SKM-1 (cell line): ENCODE results near the gene CGB7.
"Not testable (repeated sequence)": the region's sequence is repeated elsewhere in the genome, so short reads cannot be mapped to it uniquely, and the experiment has no call there.

Experiments
- DNase-seq: peaks from one replicate; lab custom pipeline; 2025; ENCODE audit not compliant: unreplicated experiment; lab: John Stamatoyannopoulos, UW

Gene CGB7

DNA sequence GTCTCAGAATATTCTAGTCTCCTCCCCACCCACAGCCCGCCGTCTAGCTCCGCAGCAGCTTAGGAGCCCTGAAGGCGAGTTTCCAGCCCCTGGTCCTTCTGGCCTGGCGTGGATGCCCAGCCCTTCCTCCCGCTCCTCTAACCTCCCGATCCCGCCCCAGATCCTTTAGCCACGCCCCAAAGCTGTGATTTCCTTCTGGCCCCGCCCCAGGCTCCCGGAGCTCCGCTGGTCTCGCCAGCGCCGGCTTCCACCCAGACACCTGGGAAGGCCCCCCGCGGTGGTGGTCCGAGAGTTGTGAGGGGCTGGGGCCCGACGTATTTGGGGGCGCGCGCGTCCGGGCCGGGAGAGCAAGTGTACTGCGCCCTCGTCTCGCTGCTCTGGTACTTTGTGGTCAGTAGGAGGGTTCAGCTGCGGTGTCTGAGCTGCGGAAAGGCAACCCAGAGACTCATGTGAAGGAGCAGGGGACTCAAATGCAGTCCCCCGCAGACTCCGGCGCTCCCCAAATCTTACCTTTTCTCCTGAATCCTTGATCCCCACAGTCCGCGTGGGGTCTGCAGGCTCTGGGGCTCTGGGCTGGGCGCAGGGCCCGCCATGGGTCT is at the start of gene CGB7:
TSS of gene CGB7 (minus strand) at position 114 of the 599 bp plus-strand sequence. CDS start 2,374 bp downstream, outside the sequence.
- DNase-seq: no peak

DNA sequence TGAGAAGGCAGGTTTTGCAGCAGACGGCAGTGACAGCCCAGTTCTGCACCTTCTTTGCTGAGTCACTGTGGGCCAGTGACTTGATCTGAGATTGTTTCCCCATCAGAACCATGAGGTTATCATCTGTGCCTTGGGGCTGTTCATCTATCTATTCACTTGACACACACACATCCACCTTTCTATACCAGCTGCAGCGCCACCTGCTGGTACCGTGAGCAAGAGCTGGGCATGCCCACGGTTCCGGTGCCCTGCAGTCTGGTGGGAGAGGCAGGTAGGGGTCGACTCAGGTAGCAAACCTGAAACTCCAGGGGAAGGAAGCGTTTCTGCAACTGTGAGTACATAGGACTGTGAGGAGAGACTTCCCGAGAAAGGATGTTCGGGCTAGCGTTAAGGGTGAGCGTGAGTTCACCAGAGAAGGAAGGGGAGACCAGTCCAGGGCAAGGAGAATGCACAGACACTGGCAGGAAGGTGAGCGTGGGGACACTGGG is 49.1 kb upstream of the CGB7 start:
- DNase-seq: no peak

DNA sequence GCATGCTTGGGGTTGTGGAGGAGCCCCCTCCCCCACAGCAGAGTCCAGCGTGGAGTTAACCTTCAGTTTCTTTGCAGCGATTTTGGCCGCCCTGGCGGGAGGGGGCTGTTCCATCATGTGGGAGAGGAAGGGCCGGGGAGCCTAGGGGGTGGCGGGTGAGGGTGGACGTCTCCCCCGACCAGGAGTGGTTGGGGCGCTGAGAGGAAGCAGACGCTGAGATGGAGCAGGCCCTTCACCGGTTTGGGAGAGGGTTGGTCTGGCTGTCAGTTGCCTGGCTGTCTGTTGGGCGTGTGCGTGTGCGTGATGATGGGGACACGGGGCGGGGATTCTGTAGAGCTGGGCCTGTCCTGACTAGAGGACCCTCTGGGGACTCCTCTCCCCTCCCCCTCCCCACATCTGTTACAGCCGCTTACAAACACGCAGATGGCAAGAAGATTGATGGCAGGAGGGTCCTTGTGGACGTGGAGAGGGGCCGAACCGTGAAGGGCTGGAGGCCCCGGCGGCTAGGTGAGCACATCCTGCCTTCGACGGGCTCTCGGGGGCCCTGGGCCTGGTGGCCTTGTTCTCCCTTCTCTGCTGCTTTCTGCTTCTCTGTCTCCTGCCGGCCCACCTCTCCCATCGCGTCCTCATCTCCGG is 46.8 kb upstream of the CGB7 start:
- DNase-seq: no peak

DNA sequence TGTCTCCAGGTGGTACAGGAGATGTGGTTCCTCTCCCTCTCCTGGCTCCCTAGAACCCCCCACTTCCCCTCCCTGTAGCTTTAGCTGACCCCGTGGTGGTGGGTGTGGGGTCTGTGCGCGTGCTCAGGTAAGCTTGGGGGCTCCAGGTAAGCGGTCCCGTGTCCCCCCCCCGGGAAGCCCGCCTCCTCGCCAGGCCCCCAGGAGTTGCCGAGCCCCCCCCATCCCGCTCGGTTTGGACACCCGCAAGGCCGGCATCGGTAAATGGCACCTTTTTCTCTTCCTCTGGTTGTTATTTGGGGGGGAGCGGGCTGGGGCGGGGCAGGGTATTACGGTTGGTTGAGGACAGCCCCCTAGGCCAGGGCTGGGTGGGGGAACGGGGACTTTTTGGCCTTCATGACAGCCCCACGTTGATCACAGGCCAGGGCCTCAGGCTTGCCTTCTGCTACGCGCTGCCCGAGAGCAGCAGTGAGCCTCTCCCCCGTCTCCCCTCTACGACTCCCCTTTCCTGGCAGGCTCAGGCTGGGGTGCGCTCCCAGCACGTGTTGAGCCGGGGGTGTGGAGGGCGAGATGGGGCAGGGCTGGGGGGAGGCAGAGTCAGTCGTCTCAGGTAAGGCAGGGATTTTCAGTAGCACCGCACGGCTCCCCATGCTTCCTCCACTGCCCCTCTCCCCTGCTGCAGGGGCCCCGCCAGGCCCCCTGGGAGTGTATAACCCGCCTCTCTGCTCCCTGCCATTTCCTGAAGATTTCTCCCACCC is 46.0 kb upstream of the CGB7 start:
- no peak for DNase-seq

DNA sequence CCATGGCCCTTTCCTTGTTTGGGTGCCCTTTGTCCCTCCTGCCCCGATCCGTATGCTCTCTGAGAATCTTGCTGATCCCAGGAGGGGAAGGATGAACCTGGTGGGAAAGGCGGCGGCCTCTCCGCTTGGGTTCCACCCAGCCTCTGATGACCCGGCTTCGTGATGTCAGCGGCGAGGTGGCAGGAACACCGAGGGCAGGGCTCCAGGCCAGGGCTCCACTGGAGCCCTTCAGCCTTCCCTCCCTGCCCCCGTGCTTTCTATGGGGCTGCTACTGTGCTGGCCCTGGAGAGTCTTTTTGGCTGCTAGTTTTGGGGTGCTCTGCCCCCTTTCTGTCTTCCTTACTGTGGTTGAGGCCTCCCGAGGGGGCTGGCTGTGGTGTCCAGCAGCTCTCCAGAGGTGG is 44.8 kb upstream of the CGB7 start:
- DNase-seq: no peak

DNA sequence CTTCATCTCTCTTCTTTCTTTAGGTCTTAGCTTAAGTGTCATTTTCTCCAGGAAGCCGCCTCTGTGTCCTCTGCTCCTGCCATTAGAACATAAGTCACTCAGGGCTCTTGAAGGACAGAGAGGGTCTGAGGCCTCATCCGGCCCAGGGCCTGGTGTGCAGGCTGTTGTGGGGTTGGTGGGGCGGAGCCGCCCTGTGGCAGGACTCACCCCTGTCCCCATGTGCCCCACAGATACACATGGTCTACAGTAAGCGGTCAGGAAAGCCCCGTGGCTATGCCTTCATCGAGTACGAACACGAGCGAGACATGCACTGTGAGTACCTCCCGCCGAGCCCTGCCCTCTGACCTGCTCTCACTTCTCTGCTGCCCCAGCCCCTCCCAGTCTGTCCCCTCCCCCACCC is 43.6 kb upstream of the CGB7 start:
- DNase-seq: no peak

DNA sequence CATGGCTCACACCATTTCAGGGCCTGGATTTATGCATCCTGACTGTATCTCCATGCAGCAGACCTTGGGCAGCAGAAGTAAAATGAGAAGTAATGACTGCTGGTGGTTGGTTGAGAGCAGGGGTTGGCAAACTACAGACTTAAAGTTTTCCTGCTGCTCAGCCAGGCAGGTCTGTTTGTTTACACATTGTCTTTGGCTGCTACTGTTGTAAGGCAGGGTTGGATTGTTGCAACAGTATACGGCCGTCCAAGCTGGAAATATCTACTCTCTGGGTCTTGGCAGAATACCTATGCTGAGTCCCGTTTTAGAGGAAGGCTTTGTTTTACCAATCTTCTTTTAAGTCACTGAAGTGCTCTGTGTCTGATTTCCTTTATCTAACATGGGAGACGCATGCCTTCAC is 41.2 kb upstream of the CGB7 start:
- no peak for DNase-seq

DNA sequence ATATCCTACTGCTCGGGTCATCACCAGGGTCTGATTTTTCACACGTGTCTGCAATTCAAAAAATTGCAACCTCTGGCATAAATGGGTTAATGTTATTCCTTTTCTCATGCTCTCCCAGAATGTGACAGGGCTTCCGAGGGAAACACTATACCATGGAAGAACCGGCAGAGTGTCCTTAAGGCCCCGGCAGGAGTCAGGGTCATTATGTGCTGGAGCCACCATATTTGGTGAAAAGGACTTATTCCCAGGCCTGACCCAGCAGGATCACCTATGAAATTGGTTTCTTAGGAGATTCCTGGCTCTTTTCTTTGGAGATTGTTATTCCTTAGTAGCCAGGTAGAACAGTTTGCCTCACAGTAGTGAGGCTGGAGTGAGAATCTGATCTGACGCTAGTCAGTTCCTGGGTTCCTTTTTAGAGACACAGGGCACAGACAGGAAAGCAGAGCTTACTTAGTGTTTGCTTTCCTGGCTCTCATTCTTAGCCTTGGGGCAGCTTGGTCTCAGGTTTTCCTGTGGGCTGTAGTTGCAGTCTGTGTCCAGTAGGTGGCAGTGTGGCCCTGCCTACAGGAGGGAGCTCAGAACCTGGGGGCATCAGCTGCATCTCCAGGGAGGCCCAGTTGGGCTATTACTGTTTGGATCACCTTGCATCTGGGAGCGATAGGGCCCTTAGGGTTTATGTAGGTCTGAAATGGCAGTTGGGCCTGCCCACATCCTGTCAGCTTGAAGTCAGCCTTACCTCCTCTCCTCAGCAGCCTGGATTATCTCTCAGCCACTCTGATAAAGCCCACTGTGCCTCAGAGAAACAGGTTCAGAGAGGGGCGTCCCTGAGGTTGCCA is 40.1 kb upstream of the CGB7 start:
- peak; percentile 30 for DNase-seq

DNA sequence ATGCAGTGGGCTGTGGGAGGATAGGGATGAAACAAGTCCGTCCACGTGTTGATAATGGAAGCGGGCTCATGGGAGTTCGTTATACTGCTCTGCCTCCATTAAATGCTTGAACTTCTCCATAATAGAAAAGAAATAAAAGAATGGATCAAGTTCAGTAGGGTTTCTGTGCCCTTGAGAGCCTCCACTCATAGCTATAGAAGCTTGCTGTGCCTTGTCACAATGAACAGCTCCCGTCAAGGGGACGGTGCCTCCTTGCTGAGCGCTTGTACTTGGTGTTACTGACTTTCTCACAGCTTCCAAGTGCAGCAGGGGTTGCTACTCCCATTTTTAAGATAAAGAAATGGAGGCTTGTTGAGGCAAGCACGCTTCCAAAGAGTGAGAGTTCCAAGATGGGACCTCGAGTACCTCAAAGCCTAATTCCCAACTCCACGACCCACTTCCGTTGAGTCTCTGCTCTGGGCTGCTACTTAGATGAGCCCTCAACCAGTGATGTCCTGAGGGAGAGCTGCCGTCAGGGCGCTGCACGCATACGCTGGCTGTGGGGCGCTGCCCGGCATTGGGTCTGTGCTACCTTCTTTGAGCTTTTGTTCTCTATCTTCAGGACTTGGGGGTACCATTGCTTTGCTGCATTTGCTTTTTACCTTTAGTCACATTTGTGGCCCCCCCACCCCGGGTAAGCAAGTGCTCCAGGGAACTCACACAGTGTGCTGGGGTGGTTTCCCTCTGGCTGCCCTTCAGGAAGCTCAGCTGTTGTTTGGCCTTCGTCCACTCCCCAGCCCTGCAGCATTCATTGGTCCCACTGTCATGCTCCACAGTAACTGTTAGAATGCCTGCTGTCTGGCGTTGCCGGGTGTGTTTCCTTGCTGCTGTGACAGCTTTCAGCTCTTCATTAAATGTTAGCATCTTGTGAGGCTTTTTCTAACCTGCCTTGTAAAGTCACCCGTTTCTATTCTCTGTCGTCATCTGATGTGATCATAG is 37.2 kb upstream of the CGB7 start:
- no peak for DNase-seq

DNA sequence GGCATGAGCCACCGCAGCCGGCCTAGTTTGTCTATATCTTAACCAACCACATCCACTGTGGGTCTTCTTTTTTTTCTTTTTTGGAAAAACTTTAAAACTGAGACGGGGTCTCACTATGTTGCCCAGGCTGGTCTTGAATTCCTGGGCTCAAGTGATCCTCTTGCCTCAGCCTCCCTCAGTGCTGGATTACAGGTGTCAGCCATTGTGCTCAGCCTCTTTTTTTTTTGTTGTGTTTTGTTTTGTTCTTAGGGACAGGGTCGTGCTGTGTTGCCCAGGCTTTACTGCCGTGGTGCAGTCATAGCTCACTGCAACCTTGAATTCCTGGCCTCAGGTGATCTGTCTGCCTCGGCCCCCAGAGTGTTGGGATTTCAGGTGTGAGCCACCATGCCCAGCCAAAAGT is 35.1 kb upstream of the CGB7 start:
- no peak for DNase-seq

DNA sequence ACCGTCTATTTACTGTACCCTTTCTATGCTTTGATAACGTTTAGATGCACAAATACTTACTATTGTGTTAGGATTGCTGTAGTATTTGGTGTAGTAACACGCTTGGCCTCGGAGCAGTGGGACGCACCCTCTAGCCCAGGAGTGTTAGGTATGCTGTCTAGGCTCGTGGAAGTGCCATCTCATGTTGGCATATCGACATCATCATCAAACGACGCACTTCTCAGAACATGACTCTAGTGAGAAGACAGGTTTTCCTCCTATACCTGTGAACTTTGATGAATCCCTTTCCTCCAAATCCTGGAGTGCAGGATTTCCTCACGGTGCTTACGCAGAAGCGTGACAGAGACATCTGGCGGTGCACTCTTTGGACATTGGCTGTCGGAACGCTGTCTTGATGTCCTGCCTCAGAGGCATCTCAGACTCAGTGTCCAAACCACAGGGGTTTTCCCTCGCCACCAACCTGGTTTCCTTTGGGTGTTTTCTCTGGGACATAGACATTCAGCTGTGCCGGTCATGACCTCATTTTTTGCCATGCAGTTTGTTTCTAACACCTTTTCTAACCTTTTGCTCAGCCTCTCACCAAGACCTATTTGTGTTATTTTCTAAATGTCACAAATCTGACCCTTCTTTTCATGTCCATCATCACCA is 34.0 kb upstream of the CGB7 start:
- DNase-seq: no peak

DNA sequence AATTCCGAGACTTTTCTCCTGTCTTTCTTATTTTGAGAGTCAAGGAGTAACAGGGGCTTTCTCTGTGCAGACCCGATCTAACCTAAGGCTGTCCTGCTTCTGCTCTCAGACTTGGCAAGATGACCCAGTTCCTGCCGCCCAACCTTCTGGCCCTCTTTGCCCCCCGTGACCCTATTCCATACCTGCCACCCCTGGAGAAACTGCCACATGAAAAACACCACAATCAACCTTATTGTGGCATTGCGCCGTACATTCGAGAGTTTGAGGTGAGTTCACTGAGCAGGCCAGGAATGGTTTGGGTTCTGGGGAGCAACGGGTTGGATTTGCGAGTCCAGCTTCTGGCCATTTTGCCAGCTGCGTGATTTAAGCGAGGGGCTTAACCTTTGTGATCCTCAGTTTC is 28.7 kb upstream of the CGB7 start:
- DNase-seq: no peak

DNA sequence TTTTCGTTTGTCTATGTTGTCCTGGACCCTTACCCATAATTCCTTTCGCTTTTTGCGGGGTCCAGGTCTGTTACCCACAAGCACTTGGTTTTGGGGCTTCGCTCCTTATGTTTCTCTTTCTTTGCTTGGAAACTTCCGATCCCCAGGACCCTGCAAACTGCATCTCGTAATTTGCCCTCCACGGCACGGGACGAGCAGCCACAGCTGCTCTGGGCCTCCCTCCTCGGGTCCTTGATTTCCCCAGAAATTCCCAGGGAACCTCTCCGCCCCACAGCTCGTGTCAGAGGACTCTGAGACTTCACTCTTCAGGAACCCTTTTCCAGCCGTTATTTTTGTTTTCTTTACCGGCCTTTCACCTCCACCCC is 28.3 kb upstream of the CGB7 start:
- no peak for DNase-seq

DNA sequence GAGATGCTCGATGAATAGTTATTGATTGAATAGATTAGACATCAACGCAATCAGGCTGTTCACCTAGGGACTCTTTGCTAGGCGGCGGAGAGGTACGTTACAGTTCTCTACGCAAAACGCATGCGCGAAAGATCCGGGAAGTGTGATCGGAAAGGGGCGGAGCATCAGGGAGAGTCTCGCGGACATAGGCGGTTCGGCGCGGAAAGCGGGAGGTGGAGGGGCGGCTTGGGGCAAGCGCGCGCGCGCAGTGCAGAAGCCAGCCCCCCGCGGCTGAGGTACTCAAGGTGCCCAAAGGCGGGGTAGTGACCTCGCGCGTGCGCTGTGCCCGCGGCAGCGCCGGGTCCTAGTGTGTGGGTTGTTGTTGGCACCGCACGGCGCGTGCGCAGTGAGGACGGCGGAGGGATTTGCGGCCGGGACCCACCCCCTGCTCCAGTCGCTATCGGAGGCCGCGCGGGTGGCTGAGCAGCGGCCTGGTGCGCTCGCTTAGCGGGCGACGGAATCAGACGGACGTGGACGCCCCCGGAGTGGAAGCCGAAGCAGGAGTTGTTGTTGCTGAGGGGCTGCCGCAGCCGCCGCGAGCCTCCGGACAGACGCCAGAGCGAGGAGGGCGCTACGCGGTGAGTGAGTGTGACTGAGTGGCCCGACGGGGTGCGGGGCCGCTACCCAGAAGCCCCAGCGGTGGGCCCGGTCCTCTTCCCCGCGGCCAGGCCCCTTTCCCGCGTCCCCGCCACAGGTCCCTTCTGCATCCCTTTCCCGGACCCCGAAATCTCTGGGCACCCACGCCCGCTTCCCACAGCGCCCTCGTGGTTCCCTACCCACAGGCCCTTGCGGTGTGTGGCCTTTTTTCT is 27.7 kb upstream of the CGB7 start, which contains the start of gene SNRNP70:
TSS of gene SNRNP70 (plus strand) at position 432 of the 848 bp plus-strand sequence. CDS start 964 bp downstream, outside the sequence.
- DNase-seq: peak; percentile 59

DNA sequence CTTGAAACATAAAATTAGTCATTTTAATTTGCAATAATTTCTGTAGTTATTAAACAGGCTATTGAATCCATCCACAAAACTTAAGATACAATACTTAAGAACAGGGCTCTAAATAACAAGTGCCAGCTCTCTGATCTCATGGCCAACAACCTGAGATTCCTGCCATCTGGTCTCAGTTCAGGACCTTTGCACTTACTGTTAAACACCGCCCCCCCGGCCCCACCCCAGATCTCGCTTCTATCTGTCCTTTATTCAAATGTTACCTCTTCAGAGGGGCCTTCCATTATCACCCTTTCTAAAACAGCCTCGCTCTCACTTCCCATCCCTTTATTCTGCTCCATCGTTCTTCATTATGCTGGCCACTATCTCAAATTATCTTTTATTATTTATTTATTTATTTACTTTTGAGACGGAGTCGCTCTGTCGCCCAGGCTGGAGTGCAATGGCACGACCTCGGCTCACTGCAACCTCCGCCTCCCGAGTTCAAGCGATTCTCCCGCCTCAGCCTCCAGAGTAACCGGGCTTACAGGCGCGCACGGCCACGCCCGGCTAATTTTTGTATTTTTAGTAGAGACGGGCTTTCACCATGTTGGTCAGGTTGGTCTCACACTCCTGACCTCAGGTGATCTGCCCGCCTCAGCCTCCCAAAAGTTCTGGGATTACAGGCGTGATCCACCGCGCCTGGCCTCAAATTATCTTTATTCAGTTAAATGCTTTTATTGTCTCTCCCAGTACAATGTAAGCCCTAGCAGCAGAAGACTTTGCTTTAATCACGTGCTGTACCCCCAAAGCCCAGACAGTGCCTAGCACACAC is 26.9 kb upstream of the CGB7 start:
- DNase-seq: no peak

DNA sequence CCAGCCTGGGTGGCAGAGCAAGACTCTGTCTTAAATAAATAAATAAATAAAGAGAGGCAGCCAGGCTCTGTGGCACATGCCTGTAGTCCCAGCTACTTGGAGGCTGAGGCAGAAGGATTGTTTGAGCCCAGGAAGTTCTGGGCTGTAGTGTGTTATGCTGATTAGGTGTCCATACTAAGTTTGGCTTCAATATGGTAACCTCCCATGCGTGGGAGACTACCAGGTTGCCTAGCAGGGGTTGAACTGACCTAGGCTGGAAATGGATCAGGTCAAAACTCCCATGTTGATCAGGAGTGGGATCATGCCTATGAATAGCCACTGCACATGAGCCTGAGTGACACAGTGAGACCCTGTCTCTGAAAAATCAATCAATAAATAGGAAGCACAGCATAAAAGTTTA is 23.7 kb upstream of the CGB7 start:
- no peak for DNase-seq

DNA sequence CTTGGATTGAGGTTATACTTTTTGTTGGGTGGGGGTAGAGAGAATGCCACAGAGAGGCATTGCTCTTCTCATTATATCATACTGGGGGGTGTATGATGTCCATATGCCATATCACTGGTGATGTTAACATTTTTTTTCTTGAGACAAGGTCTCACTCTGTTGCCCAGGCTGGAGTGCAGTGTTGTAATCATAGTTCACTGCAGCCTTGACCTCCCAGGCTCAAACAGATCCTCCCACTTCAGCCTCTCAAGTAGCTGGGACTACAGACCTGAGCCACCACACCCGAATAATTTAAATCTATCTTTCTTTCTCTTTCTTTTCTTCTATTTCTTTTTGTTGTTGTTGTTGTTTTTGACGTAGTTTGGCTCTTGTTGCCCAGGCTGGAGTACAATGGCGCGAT is 22.8 kb upstream of the CGB7 start:
- DNase-seq: no peak

DNA sequence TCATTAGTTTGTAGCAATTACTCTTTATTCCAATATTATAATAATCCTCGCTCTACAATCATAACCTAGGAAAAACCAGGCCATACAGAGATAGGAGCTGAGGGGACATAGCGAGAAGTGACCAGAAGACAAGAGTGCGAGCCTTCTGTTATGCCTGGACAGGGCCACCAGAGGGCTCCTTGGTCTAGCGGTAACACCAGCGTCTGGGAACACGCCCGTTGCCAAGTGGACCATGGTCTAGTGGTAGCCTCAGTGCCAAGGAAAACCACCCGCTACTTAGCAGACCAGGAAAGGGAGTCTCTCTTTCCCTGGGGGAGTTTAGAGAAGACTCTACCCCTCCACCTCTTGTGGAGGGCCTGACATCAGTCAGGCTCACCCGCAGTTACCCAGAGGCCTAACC is 17.3 kb upstream of the CGB7 start:
- DNase-seq: not testable (repeated sequence)
